ENCODE measurements around the gene STXBP6. TPM values are rescaled to one million over a fixed set of nuclear protein-coding genes. Genes with fewer than 3 reads are reported as not detected.
A peak's percentile ranks its signal among the peaks of the same experiment; 100 is the strongest.

The STXBP6 gene
- total and polyA plus RNA-seq, 2 of the 13 experiments (the other 11 are each of a cell fraction or from before 2014, with no cell fraction given), result 35.3 to 42.8 TPM

GRCh38 chr14:24952851-24953666 lies 96.9 kb downstream of the STXBP6 start:
- ATAC-seq (peak; percentile 99), DNase-seq (ENCODE audit: low spot score) (peak; percentile 81), FAIRE-seq (peak; percentile 62)
- H3K4me1 ChIP-seq (ENCODE audit: insufficient read depth, low read length), result peaks cover 15% of the 10 kb centered on the region; the same call in 1 of the 2 replicates
- no peaks in the 10 kb centered on the region for H3K9me3 ChIP-seq (ENCODE audit: low read length)
- CTCF ChIA-PET (ENCODE audit: low intra/inter-chr PET ratio, low total read pairs), result interaction anchor here (0.7 to 1.9 kb wide), 5 partner anchors 27 to 180 kb away, joined by 3 to 12 read pairs (median 3); no protein-coding TSS in a partner anchor
- H3K79me2 ChIP-seq (ENCODE audit: insufficient read depth, low read length), result no peaks in the 10 kb centered on the region
- no peaks in the 10 kb centered on the region for H3K36me3 ChIP-seq (replicated peaks in 1 of 2; ENCODE audit: control insufficient read depth in 1 of 2, insufficient read depth in 2 of 2, low read length in 2 of 2)
- no peaks in the 10 kb centered on the region for H4K20me1 ChIP-seq (ENCODE audit: insufficient read depth, low read length)
- H3K4me3 ChIP-seq (replicated peaks in 1 of 3; ENCODE audit: insufficient read depth in 1 of 3, low read depth in 2 of 3, low read length in 3 of 3), result no peak overlapping the region
- no peak overlapping the region for H2AFZ ChIP-seq (ENCODE audit: low read length)
- no peak overlapping the region for H3K4me2 ChIP-seq (ENCODE audit: low read depth, low read length)
- in situ Hi-C loops (cut with HindIII; ENCODE audit: extremely low pct_ligation_motif_present, low pct_unique_long_range_greater_than_20kb), result no loop called here
- no peaks in the 10 kb centered on the region for H3K27me3 ChIP-seq (ENCODE audit: control insufficient read depth in 1 of 2, insufficient read depth in 2 of 2, low read length in 2 of 2)
- no TSS peak for BruUV-seq (replicated peaks)
- WGBS (ENCODE audit: low lambda C conversion rate), result 78% methylated on average over 8 of the region's 8 CpGs
- no peak overlapping the region for H3K9ac ChIP-seq (ENCODE audit: insufficient read depth, low read depth, low read length)
- POLR2A ChIA-PET, result interaction anchor here (0.9 to 1.1 kb wide), 4 partner anchors 113 to 135 kb away, joined by 3 to 4 read pairs (median 3); no protein-coding TSS in a partner anchor
- H3K27ac ChIP-seq (ENCODE audit: extremely low read length, insufficient read depth, low read length), result no peak overlapping the region
- intact Hi-C loops (cut with micrococcal nuclease; ENCODE audit: unreplicated experiment), result loop anchor here (1.0 to 5.0 kb wide), 4 partner anchors 80 to 216 kb away; no protein-coding TSS in a partner anchor
- TF ChIP-seq GABPA (IDR thresholded peaks at IDR 0.05; ENCODE audit: low read depth, low read length) (no peak), GABPA (CRISPR knock-in tag; IDR thresholded peaks at IDR 0.05; ENCODE audit: low read depth) (0 out of 2 replicates have a peak, but pooled peaks have one; percentile 17), ZNF792 (CRISPR knock-in tag; IDR thresholded peaks at IDR 0.05) (peak; percentile 28; the same call in 1 of the 2 replicates), PRPF4 (IDR thresholded peaks at IDR 0.05; ENCODE audit: low read depth, low read length, poor library complexity, severe bottlenecking) (peak; percentile 80), ZNF878 (CRISPR knock-in tag; IDR thresholded peaks at IDR 0.05) (0 out of 2 replicates have a peak, but pooled peaks have one; percentile 48), ZNF382 (CRISPR knock-in tag; IDR thresholded peaks at IDR 0.05; ENCODE audit: borderline replicate concordance) (no peak), ZNF577 (CRISPR knock-in tag; IDR thresholded peaks at IDR 0.05; ENCODE audit: borderline replicate concordance, low read depth) (no peak), HNF4A (CRISPR knock-in tag; IDR thresholded peaks at IDR 0.05) (peak; percentile 20; the same call in 1 of the 2 replicates), SRSF9 (IDR thresholded peaks at IDR 0.05; ENCODE audit: borderline replicate concordance, insufficient read depth, low read depth, low read length, poor library complexity, severe bottlenecking) (no peak), NFIC (IDR thresholded peaks at IDR 0.05; ENCODE audit: low read length) (no peak), RBM22 (optimal IDR thresholded peaks at IDR 0.05; ENCODE audit: low read length) (peak; percentile 36), SMARCE1 (IDR thresholded peaks at IDR 0.05; ENCODE audit: borderline replicate concordance) (no peak), FOSL2 (CRISPR knock-in tag; IDR thresholded peaks at IDR 0.05) (peak; percentile 8; the same call in 1 of the 2 replicates)
- TF ChIP-seq, protein P1, sequence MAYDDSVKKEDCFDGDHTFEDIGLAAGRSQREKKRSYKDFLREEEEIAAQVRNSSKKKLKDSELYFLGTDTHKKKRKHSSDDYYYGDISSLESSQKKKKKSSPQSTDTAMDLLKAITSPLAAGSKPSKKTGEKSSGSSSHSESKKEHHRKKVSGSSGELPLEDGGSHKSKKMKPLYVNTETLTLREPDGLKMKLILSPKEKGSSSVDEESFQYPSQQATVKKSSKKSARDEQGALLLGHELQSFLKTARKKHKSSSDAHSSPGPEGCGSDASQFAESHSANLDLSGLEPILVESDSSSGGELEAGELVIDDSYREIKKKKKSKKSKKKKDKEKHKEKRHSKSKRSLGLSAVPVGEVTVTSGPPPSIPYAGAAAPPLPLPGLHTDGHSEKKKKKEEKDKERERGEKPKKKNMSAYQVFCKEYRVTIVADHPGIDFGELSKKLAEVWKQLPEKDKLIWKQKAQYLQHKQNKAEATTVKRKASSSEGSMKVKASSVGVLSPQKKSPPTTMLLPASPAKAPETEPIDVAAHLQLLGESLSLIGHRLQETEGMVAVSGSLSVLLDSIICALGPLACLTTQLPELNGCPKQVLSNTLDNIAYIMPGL (CRISPR knock-in tag; IDR thresholded peaks at IDR 0.05; ENCODE audit: borderline replicate concordance in 1 of 2, low read depth in 1 of 2), result peak; percentile 26 to 37; a peak in 1 of 4 replicates
- TF ChIP-seq, protein P2, sequence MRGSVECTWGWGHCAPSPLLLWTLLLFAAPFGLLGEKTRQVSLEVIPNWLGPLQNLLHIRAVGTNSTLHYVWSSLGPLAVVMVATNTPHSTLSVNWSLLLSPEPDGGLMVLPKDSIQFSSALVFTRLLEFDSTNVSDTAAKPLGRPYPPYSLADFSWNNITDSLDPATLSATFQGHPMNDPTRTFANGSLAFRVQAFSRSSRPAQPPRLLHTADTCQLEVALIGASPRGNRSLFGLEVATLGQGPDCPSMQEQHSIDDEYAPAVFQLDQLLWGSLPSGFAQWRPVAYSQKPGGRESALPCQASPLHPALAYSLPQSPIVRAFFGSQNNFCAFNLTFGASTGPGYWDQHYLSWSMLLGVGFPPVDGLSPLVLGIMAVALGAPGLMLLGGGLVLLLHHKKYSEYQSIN (CRISPR knock-in tag; IDR thresholded peaks at IDR 0.05; ENCODE audit: borderline replicate concordance), result no peak
- TF ChIP-seq, protein P3, sequence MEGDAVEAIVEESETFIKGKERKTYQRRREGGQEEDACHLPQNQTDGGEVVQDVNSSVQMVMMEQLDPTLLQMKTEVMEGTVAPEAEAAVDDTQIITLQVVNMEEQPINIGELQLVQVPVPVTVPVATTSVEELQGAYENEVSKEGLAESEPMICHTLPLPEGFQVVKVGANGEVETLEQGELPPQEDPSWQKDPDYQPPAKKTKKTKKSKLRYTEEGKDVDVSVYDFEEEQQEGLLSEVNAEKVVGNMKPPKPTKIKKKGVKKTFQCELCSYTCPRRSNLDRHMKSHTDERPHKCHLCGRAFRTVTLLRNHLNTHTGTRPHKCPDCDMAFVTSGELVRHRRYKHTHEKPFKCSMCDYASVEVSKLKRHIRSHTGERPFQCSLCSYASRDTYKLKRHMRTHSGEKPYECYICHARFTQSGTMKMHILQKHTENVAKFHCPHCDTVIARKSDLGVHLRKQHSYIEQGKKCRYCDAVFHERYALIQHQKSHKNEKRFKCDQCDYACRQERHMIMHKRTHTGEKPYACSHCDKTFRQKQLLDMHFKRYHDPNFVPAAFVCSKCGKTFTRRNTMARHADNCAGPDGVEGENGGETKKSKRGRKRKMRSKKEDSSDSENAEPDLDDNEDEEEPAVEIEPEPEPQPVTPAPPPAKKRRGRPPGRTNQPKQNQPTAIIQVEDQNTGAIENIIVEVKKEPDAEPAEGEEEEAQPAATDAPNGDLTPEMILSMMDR (CRISPR knock-in tag; IDR thresholded peaks at IDR 0.05), result peak; percentile 67
- TF ChIP-seq, protein P4, sequence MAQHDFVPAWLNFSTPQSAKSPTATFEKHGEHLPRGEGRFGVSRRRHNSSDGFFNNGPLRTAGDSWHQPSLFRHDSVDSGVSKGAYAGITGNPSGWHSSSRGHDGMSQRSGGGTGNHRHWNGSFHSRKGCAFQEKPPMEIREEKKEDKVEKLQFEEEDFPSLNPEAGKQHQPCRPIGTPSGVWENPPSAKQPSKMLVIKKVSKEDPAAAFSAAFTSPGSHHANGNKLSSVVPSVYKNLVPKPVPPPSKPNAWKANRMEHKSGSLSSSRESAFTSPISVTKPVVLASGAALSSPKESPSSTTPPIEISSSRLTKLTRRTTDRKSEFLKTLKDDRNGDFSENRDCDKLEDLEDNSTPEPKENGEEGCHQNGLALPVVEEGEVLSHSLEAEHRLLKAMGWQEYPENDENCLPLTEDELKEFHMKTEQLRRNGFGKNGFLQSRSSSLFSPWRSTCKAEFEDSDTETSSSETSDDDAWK (CRISPR knock-in tag; IDR thresholded peaks at IDR 0.05), result no peak

Data from HepG2 (cell line).